Tibial nerve (tissue), 4 donors: ENCODE measurements around the gene TSSK3.

Source experiments
- CTCF ChIP-seq, 5 experiments: fragments of 200-600 bp in 3 of 5; fragments of 450-650 bp in 2 of 5; sonication (generic) in 3 of 5; IDR thresholded peaks; one replicate each; pipeline ENCODE4 v1.5.1; 2016 to 2019; ENCODE audit warnings: antibody characterized with exemption in 5 of 5, mild to moderate bottlenecking in 3 of 5, moderate library complexity in 2 of 5
- EP300 ChIP-seq, 2 donors: sonication (generic); formaldehyde crosslinking; IDR thresholded peaks; one replicate each; pipeline ENCODE4 v1.6.1; 2017; ENCODE audit warnings: antibody characterized with exemption in 2 of 2, mild to moderate bottlenecking in 1 of 2
- POLR2A ChIP-seq, 2 donors: fragments of 450-650 bp; IDR thresholded peaks; one replicate each; pipeline ENCODE4 v1.6.1; 2017; ENCODE audit warnings: antibody characterized with exemption in 2 of 2, mild to moderate bottlenecking in 2 of 2, moderate library complexity in 2 of 2

GRCh38 chr1:32373996-32374592, 11.8 kb downstream of the TSSK3 start:
- no peak for TF ChIP-seq EP300 (IDR thresholded peaks at IDR 0.05)
- no peak for TF ChIP-seq CTCF (IDR thresholded peaks at IDR 0.05)
- TF ChIP-seq POLR2A (IDR thresholded peaks at IDR 0.05): no peak
